GM18858 (cell line): ENCODE measurements around the gene SLC10A7.

Experiments
- ATAC-seq: cut with Tn5 transposase; IDR thresholded peaks from one replicate; pipeline ENCODE4 v1.9.1; 2021; ENCODE audit not compliant: unreplicated experiment

SLC10A7 gene

GRCh38 chr4:146315184-146315583 is 206.6 kb downstream of the SLC10A7 start:
- ATAC-seq: no peak

- ATAC-seq: no peak
Measured at GRCh38 chr4:146311238-146311970, 210.3 kb downstream of the SLC10A7 start.

- ATAC-seq: peak; percentile 93
Measured at GRCh38 chr4:146310319-146311021, 211.3 kb downstream of the SLC10A7 start.

- ATAC-seq: no peak
Measured at GRCh38 chr4:146308951-146309350, 212.8 kb downstream of the SLC10A7 start.

- no peak for ATAC-seq
Measured at GRCh38 chr4:146302822-146303221, 218.9 kb downstream of the SLC10A7 start.

GRCh38 chr4:146299607-146300006 is 222.1 kb downstream of the SLC10A7 start:
- ATAC-seq: no peak

GRCh38 chr4:146294776-146295175 is 227.0 kb downstream of the SLC10A7 start:
- no peak for ATAC-seq

- no peak for ATAC-seq
Measured at GRCh38 chr4:146292508-146292907, 229.2 kb downstream of the SLC10A7 start.

GRCh38 chr4:146291313-146291712 is 230.4 kb downstream of the SLC10A7 start:
- no peak for ATAC-seq

GRCh38 chr4:146288193-146288592 is 233.5 kb downstream of the SLC10A7 start:
- no peak for ATAC-seq

- ATAC-seq: no peak
Measured at GRCh38 chr4:146285037-146285436, 236.7 kb downstream of the SLC10A7 start.

- no peak for ATAC-seq
Measured at GRCh38 chr4:146283758-146284651, 237.7 kb downstream of the SLC10A7 start.

GRCh38 chr4:146282657-146283056 is 239.1 kb downstream of the SLC10A7 start:
- ATAC-seq: no peak

- no peak for ATAC-seq
Measured at GRCh38 chr4:146278986-146279385, 242.8 kb downstream of the SLC10A7 start.

- no peak for ATAC-seq
Measured at GRCh38 chr4:146275370-146275769, 246.4 kb downstream of the SLC10A7 start.

GRCh38 chr4:146274774-146275173 is 247.0 kb downstream of the SLC10A7 start:
- ATAC-seq: no peak

GRCh38 chr4:146273204-146273901 is 248.4 kb downstream of the SLC10A7 start:
- peak; percentile 66 for ATAC-seq

GRCh38 chr4:146271466-146271865 is 250.3 kb downstream of the SLC10A7 start:
- no peak for ATAC-seq

GRCh38 chr4:146269228-146269653 is 252.5 kb downstream of the SLC10A7 start:
- ATAC-seq: peak; percentile 47

- no peak for ATAC-seq
Measured at GRCh38 chr4:146267826-146268225, 253.9 kb downstream of the SLC10A7 start.
